ENCODE data around the gene KIF6.
A peak's percentile ranks its signal among the peaks of the same experiment; 100 is the strongest.

GRCh38 chr6:39347906-39348585, 377.2 kb downstream of the KIF6 start:
- TF ChIP-seq CTCF (IDR thresholded peaks at IDR 0.05): peak; percentile 90
- no peak for TF ChIP-seq EZH2 (IDR thresholded peaks at IDR 0.05)

Measured in neural progenitor cell (in vitro differentiated cells).